ENCODE data around the gene STKLD1. TPM values are rescaled to one million over a fixed set of nuclear protein-coding genes. Genes with fewer than 3 reads are reported as not detected.

The STKLD1 gene
- total RNA-seq, 1 experiment from 2014 or later: 3.4 TPM

DNA sequence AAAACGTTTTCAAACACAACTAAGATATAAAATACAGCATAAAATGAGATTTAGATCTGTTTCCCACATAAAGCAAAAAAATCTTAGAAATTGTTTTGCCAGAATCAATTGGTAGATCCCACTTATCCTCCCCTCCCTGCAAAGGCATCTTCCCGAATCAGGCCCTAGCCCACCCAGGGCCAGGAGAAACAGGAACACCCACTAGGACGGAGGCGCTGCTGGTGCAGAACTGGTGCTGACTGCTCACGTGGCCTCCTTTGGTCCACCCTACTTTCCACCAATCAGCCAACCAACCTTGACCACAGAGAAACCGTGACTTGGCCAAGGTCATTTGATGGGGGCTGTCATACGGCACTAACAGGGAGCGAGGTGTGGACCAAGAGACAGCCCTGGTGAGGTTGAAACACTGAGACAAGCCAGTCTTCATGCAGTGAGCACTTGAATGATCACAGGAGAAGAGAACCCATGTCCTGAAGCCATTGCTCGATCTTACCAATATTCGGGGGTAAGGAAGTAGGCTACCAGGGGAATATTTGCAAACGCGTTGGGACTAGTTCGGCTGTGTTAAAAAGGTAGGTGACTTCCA lies 14.6 kb upstream of the STKLD1 start:
- no peak for DNase-seq
- Mint-ChIP-seq H3K27me3 (ENCODE audit: insufficient read depth, unreplicated experiment) (no peaks in the 10 kb centered on the region), H3K36me3 (ENCODE audit: insufficient read depth, unreplicated experiment) (peaks cover 96% of the 10 kb centered on the region), H3K27ac (ENCODE audit: unreplicated experiment) (peak overlapping the region; percentile 38), H3K4me3 (ENCODE audit: unreplicated experiment) (peak overlapping the region; percentile 42), H3K9me3 (ENCODE audit: unreplicated experiment) (no peaks in the 10 kb centered on the region), H3K4me1 (ENCODE audit: low read depth, unreplicated experiment) (peaks cover 20% of the 10 kb centered on the region)
- no peaks in the 10 kb centered on the region for H3K9me3 ChIP-seq
- no peak overlapping the region for H3K4me3 ChIP-seq (ENCODE audit: low read depth, low read length)
- H3K27me3 ChIP-seq (replicated peaks; ENCODE audit: control insufficient read depth, insufficient read depth, low read length): no peaks in the 10 kb centered on the region
- peaks cover 8% of the 10 kb centered on the region for H3K4me1 ChIP-seq
- TF ChIP-seq CTCF (IDR thresholded peaks at IDR 0.05; ENCODE audit: insufficient read depth in 1 of 2, low read depth in 1 of 2, low read length in 1 of 2, severe bottlenecking in 1 of 2, unreplicated experiment in 1 of 2): no peak
- intact Hi-C loops (cut with micrococcal nuclease; ENCODE audit: unreplicated experiment): no loop called here
- POLR2A ChIA-PET: no interaction called here
- H3K36me3 ChIP-seq (ENCODE audit: control insufficient read depth, insufficient read depth, low read length): peaks cover 6% of the 10 kb centered on the region
- BruUV-seq (replicated peaks): no TSS peak
- CTCF ChIA-PET: no interaction called here

DNA sequence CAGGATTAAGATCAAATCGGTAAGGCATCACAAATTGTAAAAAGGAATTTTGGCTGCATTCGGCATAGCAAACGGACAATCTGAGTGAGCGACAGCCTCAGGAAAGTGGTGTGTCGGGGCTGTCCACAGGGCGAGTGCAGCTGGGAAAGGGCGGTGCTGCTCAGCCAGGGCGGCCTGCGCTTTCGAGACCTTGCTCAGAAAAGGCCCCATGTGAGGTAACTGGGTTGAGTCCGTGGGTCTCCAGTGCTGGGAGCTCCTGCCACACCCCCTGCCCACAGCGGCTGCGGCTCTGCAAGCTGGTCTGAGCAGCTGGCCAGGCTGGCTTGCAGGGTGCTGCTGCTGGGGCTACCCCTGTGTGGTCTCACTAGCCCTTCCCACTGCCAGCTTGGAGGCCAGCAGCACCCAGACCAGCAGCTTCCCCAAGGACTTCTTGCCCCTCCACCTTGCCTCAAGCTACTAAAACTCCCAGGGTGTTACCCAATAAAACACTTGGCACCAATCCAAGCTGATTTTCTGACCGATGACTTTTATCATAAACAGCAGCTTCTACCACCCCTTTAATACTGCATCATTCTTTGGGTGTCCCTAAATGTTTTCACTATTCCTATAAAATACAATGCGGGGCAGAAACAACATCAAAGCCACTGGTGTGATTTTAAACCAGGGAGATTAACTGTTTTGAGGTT lies 13.7 kb upstream of the STKLD1 start:
- Mint-ChIP-seq H3K9me3 (ENCODE audit: unreplicated experiment) (no peaks in the 10 kb centered on the region), H3K27me3 (ENCODE audit: insufficient read depth, unreplicated experiment) (no peaks in the 10 kb centered on the region), H3K27ac (ENCODE audit: unreplicated experiment) (no peak overlapping the region), H3K4me1 (ENCODE audit: low read depth, unreplicated experiment) (peaks cover 20% of the 10 kb centered on the region), H3K4me3 (ENCODE audit: unreplicated experiment) (no peak overlapping the region), H3K36me3 (ENCODE audit: insufficient read depth, unreplicated experiment) (peaks cover 89% of the 10 kb centered on the region)
- ChIA-PET CTCF (no interaction called here), POLR2A (interaction anchor here (1.7 kb wide), 1 partner anchor 14 kb away, joined by 5 read pairs; the partner anchor contains the start of gene STKLD1)
- BruUV-seq (replicated peaks): TSS peak; percentile 46
- Histone ChIP-seq H3K4me3 (ENCODE audit: low read depth, low read length) (no peak overlapping the region), H3K36me3 (ENCODE audit: control insufficient read depth, insufficient read depth, low read length) (peaks cover 7% of the 10 kb centered on the region), H3K4me1 (peaks cover 3% of the 10 kb centered on the region; the same call in 1 of the 2 replicates), H3K27me3 (replicated peaks; ENCODE audit: control insufficient read depth, insufficient read depth, low read length) (no peaks in the 10 kb centered on the region), H3K9me3 (no peaks in the 10 kb centered on the region)
- TF ChIP-seq CTCF (IDR thresholded peaks at IDR 0.05; ENCODE audit: insufficient read depth in 1 of 2, low read depth in 1 of 2, low read length in 1 of 2, severe bottlenecking in 1 of 2, unreplicated experiment in 1 of 2): no peak
- DNase-seq: no peak
- intact Hi-C loops (cut with micrococcal nuclease; ENCODE audit: unreplicated experiment): no loop called here

DNA sequence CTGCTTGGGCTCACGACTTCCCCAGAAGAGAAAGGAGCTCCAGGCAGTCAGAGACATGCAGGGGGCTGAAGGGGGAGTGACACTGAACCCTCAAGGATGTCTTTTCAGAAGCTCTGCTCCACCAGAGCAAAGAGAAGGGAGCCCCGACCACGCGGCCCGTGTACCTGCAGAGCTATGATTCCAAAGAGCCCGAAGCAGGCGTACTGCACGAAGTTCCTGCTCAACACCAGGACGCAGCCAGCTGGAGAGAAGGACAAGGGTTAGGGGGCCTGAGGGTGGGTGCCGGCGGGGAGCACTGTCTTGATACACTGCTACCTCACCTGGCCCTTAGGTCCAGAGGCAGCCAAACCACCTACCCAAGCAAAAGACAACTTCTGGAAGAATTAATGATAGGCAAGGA lies 9.7 kb upstream of the STKLD1 start:
- POLR2A ChIA-PET: interaction anchor here (0.8 kb wide), 1 partner anchor 13 kb away, joined by 5 read pairs; no protein-coding TSS in a partner anchor
- intact Hi-C loops (cut with micrococcal nuclease; ENCODE audit: unreplicated experiment): no loop called here
- H3K9me3 ChIP-seq: no peaks in the 10 kb centered on the region
- Mint-ChIP-seq H3K4me1 (ENCODE audit: low read depth, unreplicated experiment) (peaks cover 21% of the 10 kb centered on the region), H3K27ac (ENCODE audit: unreplicated experiment) (no peak overlapping the region), H3K9me3 (ENCODE audit: unreplicated experiment) (no peaks in the 10 kb centered on the region), H3K27me3 (ENCODE audit: insufficient read depth, unreplicated experiment) (no peaks in the 10 kb centered on the region), H3K4me3 (ENCODE audit: unreplicated experiment) (no peak overlapping the region), H3K36me3 (ENCODE audit: insufficient read depth, unreplicated experiment) (peaks cover 88% of the 10 kb centered on the region)
- no peaks in the 10 kb centered on the region; the same call in 1 of the 2 replicates for H3K4me1 ChIP-seq
- no peak overlapping the region for H3K4me3 ChIP-seq (ENCODE audit: low read depth, low read length)
- TF ChIP-seq CTCF (IDR thresholded peaks at IDR 0.05; ENCODE audit: insufficient read depth in 1 of 2, low read depth in 1 of 2, low read length in 1 of 2, severe bottlenecking in 1 of 2, unreplicated experiment in 1 of 2): no peak
- no peaks in the 10 kb centered on the region for H3K27me3 ChIP-seq (replicated peaks; ENCODE audit: control insufficient read depth, insufficient read depth, low read length)
- peaks cover 13% of the 10 kb centered on the region for H3K36me3 ChIP-seq (ENCODE audit: control insufficient read depth, insufficient read depth, low read length)
- no peak for DNase-seq
- no TSS peak for BruUV-seq (replicated peaks)
- CTCF ChIA-PET: interaction anchor here (1.5 kb wide), 1 partner anchor 9 kb away, joined by 3 read pairs; no protein-coding TSS in a partner anchor
